ENCODE measurements around the gene FCGR1A. TPM values are rescaled to one million over a fixed set of nuclear protein-coding genes. Genes with fewer than 3 reads are reported as not detected.
A peak's percentile ranks its signal among the peaks of the same experiment; 100 is the strongest.
"Not testable (repeated sequence)": the region's sequence is repeated elsewhere in the genome, so short reads cannot be mapped to it uniquely, and the experiment has no call there.

Gene FCGR1A
- 10 to 100 TPM in 1 of 3 donors, 1 to 10 TPM in 2; 1.5 to 10.2 (median 2.6) TPM for total RNA-seq
- long read RNA-seq, donor 1: 0 reads
- long read RNA-seq, donor 2, partial matches to known transcripts: 1 of 1 reads
- long read RNA-seq, donor 2, other reads (novel, unspliced or antisense): 0 of 1 reads

DNA sequence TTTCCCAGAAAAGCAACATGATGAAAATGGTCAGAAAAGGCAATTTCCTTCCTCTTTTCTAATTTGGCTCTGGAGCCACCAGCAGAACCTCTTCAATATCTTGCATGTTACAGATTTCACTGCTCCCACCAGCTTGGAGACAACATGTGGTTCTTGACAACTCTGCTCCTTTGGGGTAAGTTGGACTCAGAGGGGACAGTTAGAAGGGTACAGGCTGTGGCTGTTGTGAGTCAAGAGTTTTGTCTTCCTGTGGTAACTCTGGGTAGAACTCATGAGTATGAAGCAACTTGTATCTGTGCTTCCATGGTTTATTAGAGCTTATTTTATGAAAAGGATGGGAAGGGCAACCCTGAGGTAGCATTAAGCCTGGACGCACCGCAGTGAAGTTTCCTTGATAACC lies at the start of gene FCGR1A:
Gene FCGR1A, plus strand, starts transcription at position 95 of the 400 bp plus-strand sequence. Its CDS starts 50 bp downstream, at position 145.
- intact Hi-C loops (cut with DNase I, micrococcal nuclease); H3K4me1 ChIP-seq (ENCODE audit: low read depth); ATAC-seq; H3K4me3 ChIP-seq; H3K36me3 ChIP-seq (ENCODE audit: low read depth); H3K9me3 ChIP-seq; DNase-seq: not testable (repeated sequence)

GRCh38 chr1:149732781-149733180 lies 49.7 kb upstream of the FCGR1A start:
- H3K4me1 ChIP-seq (ENCODE audit: low read depth); intact Hi-C loops (cut with DNase I, micrococcal nuclease); H3K9me3 ChIP-seq; H3K4me3 ChIP-seq; DNase-seq; ATAC-seq; H3K36me3 ChIP-seq (ENCODE audit: low read depth): not testable (repeated sequence)

DNA sequence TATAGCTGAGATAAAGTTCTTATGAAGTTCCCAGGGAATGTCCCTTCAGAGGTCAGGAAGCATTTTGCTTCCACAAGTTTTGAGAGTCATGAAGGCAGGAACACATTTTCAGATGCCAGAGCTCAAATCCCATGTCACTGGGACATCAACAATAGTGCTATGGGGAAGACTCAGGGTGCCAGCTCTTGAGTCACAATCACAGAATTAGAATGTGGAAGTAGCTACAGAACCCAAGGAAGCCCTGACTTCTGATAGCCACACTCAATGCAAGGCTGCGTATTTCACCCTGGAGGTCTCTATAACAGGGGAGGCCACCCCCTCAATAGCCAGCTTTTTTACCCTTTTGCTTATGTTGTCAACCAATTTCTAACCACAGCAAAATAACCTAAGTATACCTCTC lies 47.8 kb upstream of the FCGR1A start:
- intact Hi-C loops (cut with DNase I, micrococcal nuclease); H3K4me1 ChIP-seq (ENCODE audit: low read depth): not testable (repeated sequence)
- ATAC-seq: peak; percentile 31

DNA sequence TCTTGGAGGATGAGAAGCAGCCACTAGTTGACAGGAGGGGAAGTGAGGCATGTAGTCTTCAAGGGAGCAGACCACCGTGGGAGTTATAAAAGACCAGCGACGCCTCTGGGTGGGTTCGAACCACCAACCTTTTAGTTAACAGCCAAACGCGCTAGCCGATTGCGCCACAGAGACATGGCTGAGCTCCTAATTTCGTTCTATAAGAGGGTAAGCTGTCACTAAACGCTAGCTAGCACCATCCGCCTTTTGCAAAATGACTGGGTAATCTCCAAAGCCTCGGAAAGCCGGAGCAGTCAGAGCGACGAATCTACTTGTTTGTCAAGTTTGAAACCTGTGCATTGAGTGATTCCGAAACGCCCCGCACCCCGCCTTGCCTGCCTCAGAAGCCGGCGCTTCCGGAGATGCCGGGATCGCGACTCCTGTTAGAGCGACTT lies 42.3 kb upstream of the FCGR1A start:
- intact Hi-C loops (cut with DNase I, micrococcal nuclease); H3K9me3 ChIP-seq; H3K4me1 ChIP-seq (ENCODE audit: low read depth); H3K36me3 ChIP-seq (ENCODE audit: low read depth); H3K4me3 ChIP-seq: not testable (repeated sequence)
- ATAC-seq: peak; percentile 68
- DNase-seq: peak; percentile 46 to 54 (median 51)

More for the DNA sequence above, 47.8 kb upstream of the FCGR1A start:
- H3K36me3 ChIP-seq (ENCODE audit: low read depth); H3K9me3 ChIP-seq; DNase-seq; H3K4me3 ChIP-seq: not testable (repeated sequence)

GRCh38 chr1:149740590-149741230 lies 41.8 kb upstream of the FCGR1A start:
- DNase-seq; H3K9me3 ChIP-seq; H3K36me3 ChIP-seq (ENCODE audit: low read depth); H3K4me3 ChIP-seq; intact Hi-C loops (cut with DNase I, micrococcal nuclease); H3K4me1 ChIP-seq (ENCODE audit: low read depth): not testable (repeated sequence)
- peak; percentile 19 for ATAC-seq

- H3K36me3 ChIP-seq (ENCODE audit: low read depth); H3K9me3 ChIP-seq; ATAC-seq; H3K4me3 ChIP-seq; H3K4me1 ChIP-seq (ENCODE audit: low read depth); intact Hi-C loops (cut with DNase I, micrococcal nuclease); DNase-seq: not testable (repeated sequence)
Measured at GRCh38 chr1:149741914-149742313, 40.6 kb upstream of the FCGR1A start.

GRCh38 chr1:149746463-149747356 lies 35.8 kb upstream of the FCGR1A start:
- H3K4me3 ChIP-seq; intact Hi-C loops (cut with DNase I, micrococcal nuclease); H3K4me1 ChIP-seq (ENCODE audit: low read depth); H3K36me3 ChIP-seq (ENCODE audit: low read depth); H3K9me3 ChIP-seq: not testable (repeated sequence)
- DNase-seq: peak; percentile 3 to 54 (median 18)
- peak; percentile 38 for ATAC-seq

- DNase-seq; H3K4me1 ChIP-seq (ENCODE audit: low read depth); H3K36me3 ChIP-seq (ENCODE audit: low read depth); H3K9me3 ChIP-seq; intact Hi-C loops (cut with DNase I, micrococcal nuclease); H3K4me3 ChIP-seq: not testable (repeated sequence)
- ATAC-seq: peak; percentile 70
Measured at GRCh38 chr1:149747359-149748143, 34.9 kb upstream of the FCGR1A start.

GRCh38 chr1:149748144-149748500 lies 34.4 kb upstream of the FCGR1A start:
- ATAC-seq; H3K4me3 ChIP-seq; DNase-seq; H3K4me1 ChIP-seq (ENCODE audit: low read depth); H3K9me3 ChIP-seq; H3K36me3 ChIP-seq (ENCODE audit: low read depth); intact Hi-C loops (cut with DNase I, micrococcal nuclease): not testable (repeated sequence)

DNA sequence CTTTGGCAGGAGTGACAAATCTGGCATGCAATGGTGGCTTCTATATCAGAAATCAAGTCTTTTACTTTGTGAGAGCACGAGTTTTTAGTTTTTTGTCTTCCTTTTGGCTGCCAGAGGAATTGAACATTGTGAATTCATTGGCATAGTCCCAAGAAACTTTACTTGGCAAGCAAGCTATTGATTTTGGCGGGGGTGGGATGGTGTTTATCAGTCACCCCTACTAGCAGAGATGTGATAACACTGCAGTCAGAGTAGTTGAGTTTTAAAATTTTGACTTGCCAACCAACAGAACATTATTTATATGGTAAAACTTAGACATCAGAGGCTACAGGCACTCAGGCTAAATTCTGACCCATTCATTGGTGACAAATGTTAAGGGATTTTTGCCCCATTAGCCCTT lies 31.9 kb upstream of the FCGR1A start:
- ATAC-seq; DNase-seq; H3K4me1 ChIP-seq (ENCODE audit: low read depth); intact Hi-C loops (cut with DNase I, micrococcal nuclease); H3K9me3 ChIP-seq; H3K4me3 ChIP-seq; H3K36me3 ChIP-seq (ENCODE audit: low read depth): not testable (repeated sequence)

DNA sequence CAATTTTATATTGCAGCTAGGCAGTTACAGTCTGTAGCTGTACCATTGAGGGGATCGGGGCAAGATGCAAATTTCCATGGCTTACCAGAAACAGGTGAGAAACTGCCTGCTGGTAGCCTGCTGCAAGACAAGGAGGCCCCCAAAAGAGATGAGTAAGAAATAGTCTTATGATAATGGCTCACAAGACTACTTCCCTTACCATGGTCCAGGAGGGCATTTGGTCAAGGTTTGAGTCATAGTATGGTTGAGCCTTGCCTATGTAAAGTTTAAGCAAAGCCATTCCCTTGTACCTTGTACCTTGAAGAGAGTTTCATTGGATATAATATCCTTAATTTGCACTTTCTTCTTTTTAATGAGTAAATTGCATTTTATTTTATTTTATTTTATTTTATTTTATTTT lies 30.3 kb upstream of the FCGR1A start:
- H3K36me3 ChIP-seq (ENCODE audit: low read depth); DNase-seq; H3K4me1 ChIP-seq (ENCODE audit: low read depth); intact Hi-C loops (cut with DNase I, micrococcal nuclease); H3K4me3 ChIP-seq; ATAC-seq; H3K9me3 ChIP-seq: not testable (repeated sequence)

DNA sequence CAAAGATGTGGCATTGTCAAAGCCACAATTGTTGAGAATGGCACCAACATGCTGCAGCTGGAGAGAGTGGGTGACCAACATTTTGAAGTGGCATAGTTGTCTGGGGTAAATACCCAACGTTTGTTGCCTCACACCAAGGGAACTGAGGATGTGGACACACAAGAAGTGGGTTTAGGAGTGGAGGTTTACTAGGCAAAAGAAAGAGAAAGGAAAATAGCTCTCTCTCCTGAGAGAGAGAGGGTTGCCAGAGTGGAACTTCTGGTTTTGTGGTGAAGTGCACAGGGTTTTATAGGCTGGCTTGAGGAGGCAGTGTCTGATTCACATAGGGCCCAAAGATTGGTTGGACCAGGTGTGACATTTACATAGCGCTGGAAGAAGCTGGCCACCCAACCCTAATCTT lies 29.0 kb upstream of the FCGR1A start:
- H3K9me3 ChIP-seq; ATAC-seq; H3K4me3 ChIP-seq; intact Hi-C loops (cut with DNase I, micrococcal nuclease); DNase-seq; H3K4me1 ChIP-seq (ENCODE audit: low read depth); H3K36me3 ChIP-seq (ENCODE audit: low read depth): not testable (repeated sequence)

- H3K9me3 ChIP-seq; H3K4me3 ChIP-seq; H3K4me1 ChIP-seq (ENCODE audit: low read depth); DNase-seq; intact Hi-C loops (cut with DNase I, micrococcal nuclease); ATAC-seq; H3K36me3 ChIP-seq (ENCODE audit: low read depth): not testable (repeated sequence)
Measured at GRCh38 chr1:149755294-149755693, 27.2 kb upstream of the FCGR1A start.

DNA sequence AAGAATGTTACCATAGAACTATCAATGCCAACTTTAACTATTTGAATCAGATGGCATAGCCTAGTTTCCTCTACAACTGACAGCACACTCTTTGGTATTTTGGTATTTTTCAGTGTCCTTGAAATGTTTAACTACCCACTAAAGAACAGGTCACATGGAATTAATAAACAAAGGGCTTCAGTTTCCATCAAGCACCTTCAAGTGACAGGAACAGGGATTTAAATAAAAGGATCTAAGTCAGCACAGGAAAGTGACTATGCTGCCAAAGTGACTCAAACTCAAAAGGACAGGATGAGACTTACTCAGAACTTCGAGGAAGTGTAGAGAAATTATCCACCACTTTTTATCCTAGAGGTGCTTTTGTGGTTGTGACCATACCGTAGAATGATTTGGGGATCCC lies 20.2 kb upstream of the FCGR1A start:
- H3K4me1 ChIP-seq (ENCODE audit: low read depth); ATAC-seq; H3K36me3 ChIP-seq (ENCODE audit: low read depth); H3K4me3 ChIP-seq; DNase-seq; H3K9me3 ChIP-seq; intact Hi-C loops (cut with DNase I, micrococcal nuclease): not testable (repeated sequence)

All from mucosa of descending colon (tissue), 3 donors.